GM19324 (cell line): Measurements from ENCODE around the gene GPN1.
"Not testable (repeated sequence)": the region's sequence is repeated elsewhere in the genome, so short reads cannot be mapped to it uniquely, and the experiment has no call there.

Experiments
- ATAC-seq: cut with Tn5 transposase; IDR thresholded peaks from one replicate; pipeline ENCODE4 v1.9.1; 2021; ENCODE audit warnings: mild to moderate bottlenecking, moderate library complexity; ENCODE audit not compliant: unreplicated experiment, low FRiP score

GPN1 gene

GRCh38 chr2:27664622-27665363 is 35.9 kb downstream of the GPN1 start:
- ATAC-seq, result no peak

- no peak for ATAC-seq
These were observed 38.6 kb downstream of the GPN1 start for GRCh38 chr2:27667446-27667845.

GRCh38 chr2:27671235-27671634 is 42.4 kb downstream of the GPN1 start:
- ATAC-seq, result no peak

- no peak for ATAC-seq
These were observed 44.1 kb downstream of the GPN1 start for GRCh38 chr2:27672723-27673486.

- no peak for ATAC-seq
These were observed 51.7 kb downstream of the GPN1 start for GRCh38 chr2:27680571-27680970.

GRCh38 chr2:27681841-27682240 is 53.0 kb downstream of the GPN1 start:
- ATAC-seq, result no peak

GRCh38 chr2:27682334-27682771 is 53.5 kb downstream of the GPN1 start:
- not testable (repeated sequence) for ATAC-seq

GRCh38 chr2:27683390-27684071 is 54.7 kb downstream of the GPN1 start:
- no peak for ATAC-seq

- ATAC-seq, result not testable (repeated sequence)
These were observed 56.2 kb downstream of the GPN1 start for GRCh38 chr2:27685006-27685405.

GRCh38 chr2:27685577-27685976 is 56.7 kb downstream of the GPN1 start:
- ATAC-seq, result no peak

- ATAC-seq, result no peak
These were observed 58.4 kb downstream of the GPN1 start for GRCh38 chr2:27687232-27687631.

GRCh38 chr2:27689424-27689823 is 60.6 kb downstream of the GPN1 start:
- no peak for ATAC-seq

- no peak for ATAC-seq
These were observed 61.2 kb downstream of the GPN1 start for GRCh38 chr2:27690052-27690451.

- no peak for ATAC-seq
These were observed 68.8 kb downstream of the GPN1 start for GRCh38 chr2:27697660-27698059.
